Glutamatergic neuron (in vitro differentiated cells): ENCODE measurements around the gene FAAH2. TPM values are rescaled to one million over a fixed set of nuclear protein-coding genes. Genes with fewer than 3 reads are reported as not detected.

Experiments
- DNase-seq: peaks from one replicate; pipeline ENCODE4 v3.0.0; 2022
- H3K27ac Mint-ChIP-seq: one replicate; pipeline ENCODE4 v1.8.0; 2020; ENCODE audit warnings: mild to moderate bottlenecking, mixed read lengths, inconsistent platforms; ENCODE audit not compliant: unreplicated experiment
- H3K27me3 Mint-ChIP-seq: one replicate; pipeline ENCODE4 v1.8.0; 2020; ENCODE audit warnings: mild to moderate bottlenecking, moderate library complexity, mixed read lengths, inconsistent platforms; ENCODE audit not compliant: unreplicated experiment
- H3K36me3 Mint-ChIP-seq: one replicate; pipeline ENCODE4 v1.8.0; 2020; ENCODE audit warnings: mild to moderate bottlenecking, mixed read lengths, inconsistent platforms; ENCODE audit not compliant: unreplicated experiment
- H3K4me1 Mint-ChIP-seq: one replicate; pipeline ENCODE4 v1.8.0; 2020; ENCODE audit warnings: mild to moderate bottlenecking, low read depth, mixed read lengths, inconsistent platforms; ENCODE audit not compliant: unreplicated experiment
- H3K4me3 Mint-ChIP-seq: one replicate; pipeline ENCODE4 v1.8.0; 2020; ENCODE audit warnings: mild to moderate bottlenecking, mixed read lengths, inconsistent platforms; ENCODE audit not compliant: unreplicated experiment
- H3K9me3 Mint-ChIP-seq: one replicate; pipeline ENCODE4 v1.8.0; 2020; ENCODE audit warnings: mild to moderate bottlenecking, moderate library complexity, mixed read lengths, inconsistent platforms; ENCODE audit not compliant: unreplicated experiment
- long read RNA-seq: library from polyadenylated mRNA; unstranded; transcript quantifications from one replicate; pipeline ENCODE4 v2.0.0, GENCODE V29; 2020; ENCODE audit not compliant: unreplicated experiment
- total RNA-seq: library from RNA; stranded (reverse); fragmentation: NEBNext Ultra II Directional; extraction: Animal tissue kit (Norgen Biotek cat#: 25700); gene quantifications from one replicate; pipeline ENCODE4 v1.2.1, GENCODE V29; 2021; ENCODE audit not compliant: unreplicated experiment
- TF ChIP-seq, protein P1 (sequence below): fragments of 200-600 bp; sonication (generic); IDR thresholded peaks from one replicate; pipeline ENCODE4 v1.5.0; 2021; ENCODE audit not compliant: partially characterized antibody, unreplicated experiment

FAAH2 gene, protein sequence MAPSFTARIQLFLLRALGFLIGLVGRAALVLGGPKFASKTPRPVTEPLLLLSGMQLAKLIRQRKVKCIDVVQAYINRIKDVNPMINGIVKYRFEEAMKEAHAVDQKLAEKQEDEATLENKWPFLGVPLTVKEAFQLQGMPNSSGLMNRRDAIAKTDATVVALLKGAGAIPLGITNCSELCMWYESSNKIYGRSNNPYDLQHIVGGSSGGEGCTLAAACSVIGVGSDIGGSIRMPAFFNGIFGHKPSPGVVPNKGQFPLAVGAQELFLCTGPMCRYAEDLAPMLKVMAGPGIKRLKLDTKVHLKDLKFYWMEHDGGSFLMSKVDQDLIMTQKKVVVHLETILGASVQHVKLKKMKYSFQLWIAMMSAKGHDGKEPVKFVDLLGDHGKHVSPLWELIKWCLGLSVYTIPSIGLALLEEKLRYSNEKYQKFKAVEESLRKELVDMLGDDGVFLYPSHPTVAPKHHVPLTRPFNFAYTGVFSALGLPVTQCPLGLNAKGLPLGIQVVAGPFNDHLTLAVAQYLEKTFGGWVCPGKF
- total RNA-seq: 1.8 TPM
- long read RNA-seq: 0 reads

DNA sequence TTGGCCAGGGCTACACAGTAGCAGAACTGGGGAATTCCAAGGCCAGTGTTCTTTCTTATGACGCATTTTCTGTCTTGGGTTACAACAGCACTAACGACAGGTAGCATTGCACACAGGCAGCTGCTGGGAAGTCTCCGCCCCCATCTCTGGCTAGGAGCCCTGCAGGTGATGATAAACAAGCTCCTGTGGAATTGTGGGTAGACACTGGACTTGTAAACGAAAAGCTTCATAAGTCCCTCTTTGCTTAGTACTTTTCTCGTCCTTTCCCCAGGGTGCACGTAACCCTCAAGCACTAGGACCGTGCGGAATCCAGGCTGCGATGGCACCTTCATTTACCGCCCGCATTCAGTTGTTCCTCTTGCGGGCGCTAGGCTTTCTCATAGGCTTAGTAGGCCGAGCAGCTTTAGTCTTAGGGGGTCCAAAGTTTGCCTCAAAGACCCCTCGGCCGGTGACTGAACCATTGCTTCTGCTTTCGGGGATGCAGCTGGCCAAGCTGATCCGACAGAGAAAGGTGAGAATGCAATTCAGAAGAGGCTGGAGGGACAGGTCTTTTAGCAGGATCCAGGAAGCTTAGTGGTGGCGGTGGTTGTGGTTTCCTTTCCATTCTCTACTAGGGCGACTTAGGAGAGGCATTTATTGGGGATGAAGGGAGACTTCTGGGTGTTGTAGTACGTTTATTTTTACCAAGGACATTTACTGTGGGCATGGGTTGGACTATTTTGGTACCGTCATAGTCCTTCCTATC is at the start of gene FAAH2:
TSS of gene FAAH2 (plus strand) at position 200 of the 745 bp plus-strand sequence. CDS start at position 320, 120 bp downstream.
- H3K27me3 Mint-ChIP-seq: no peaks in the 10 kb centered on the region
- no peak within 1 kb of the TSS for H3K27ac Mint-ChIP-seq
- peak within 1 kb of the TSS; percentile 81 for H3K4me3 Mint-ChIP-seq
- no peaks in the 10 kb centered on the region for H3K9me3 Mint-ChIP-seq
- no peaks in the 10 kb centered on the region for H3K4me1 Mint-ChIP-seq
- peak; percentile 16 for DNase-seq
- H3K36me3 Mint-ChIP-seq: no peaks in the 10 kb centered on the region
- TF ChIP-seq, protein P1, sequence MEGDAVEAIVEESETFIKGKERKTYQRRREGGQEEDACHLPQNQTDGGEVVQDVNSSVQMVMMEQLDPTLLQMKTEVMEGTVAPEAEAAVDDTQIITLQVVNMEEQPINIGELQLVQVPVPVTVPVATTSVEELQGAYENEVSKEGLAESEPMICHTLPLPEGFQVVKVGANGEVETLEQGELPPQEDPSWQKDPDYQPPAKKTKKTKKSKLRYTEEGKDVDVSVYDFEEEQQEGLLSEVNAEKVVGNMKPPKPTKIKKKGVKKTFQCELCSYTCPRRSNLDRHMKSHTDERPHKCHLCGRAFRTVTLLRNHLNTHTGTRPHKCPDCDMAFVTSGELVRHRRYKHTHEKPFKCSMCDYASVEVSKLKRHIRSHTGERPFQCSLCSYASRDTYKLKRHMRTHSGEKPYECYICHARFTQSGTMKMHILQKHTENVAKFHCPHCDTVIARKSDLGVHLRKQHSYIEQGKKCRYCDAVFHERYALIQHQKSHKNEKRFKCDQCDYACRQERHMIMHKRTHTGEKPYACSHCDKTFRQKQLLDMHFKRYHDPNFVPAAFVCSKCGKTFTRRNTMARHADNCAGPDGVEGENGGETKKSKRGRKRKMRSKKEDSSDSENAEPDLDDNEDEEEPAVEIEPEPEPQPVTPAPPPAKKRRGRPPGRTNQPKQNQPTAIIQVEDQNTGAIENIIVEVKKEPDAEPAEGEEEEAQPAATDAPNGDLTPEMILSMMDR: no peak

DNA sequence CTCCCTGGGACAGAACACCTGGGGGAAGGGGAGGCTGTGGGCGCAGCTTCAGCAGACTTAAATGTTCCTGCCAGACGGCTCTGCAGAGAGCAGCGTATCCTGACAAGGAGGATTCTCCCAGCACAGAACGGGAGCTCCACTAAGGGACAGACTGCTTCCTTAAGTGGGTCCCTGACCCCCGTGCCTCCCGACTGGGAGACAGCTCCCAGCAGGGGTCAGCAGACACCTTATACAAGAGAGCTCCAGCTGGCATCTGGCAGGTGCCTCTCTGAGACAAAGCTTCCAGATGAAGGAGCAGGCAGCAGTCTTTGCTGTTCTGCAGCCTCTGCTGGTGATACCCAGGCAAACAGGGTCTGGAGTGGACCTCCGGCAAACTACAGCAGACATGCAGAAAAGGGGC is 44.5 kb upstream of the FAAH2 start:
- Mint-ChIP-seq H3K27me3 (peaks cover 2% of the 10 kb centered on the region), H3K4me1 (no peaks in the 10 kb centered on the region), H3K36me3 (peaks cover 5% of the 10 kb centered on the region), H3K27ac (no peak overlapping the region), H3K4me3 (no peak overlapping the region), H3K9me3 (no peaks in the 10 kb centered on the region)
- TF ChIP-seq, protein P1: no peak
- DNase-seq: no peak

DNA sequence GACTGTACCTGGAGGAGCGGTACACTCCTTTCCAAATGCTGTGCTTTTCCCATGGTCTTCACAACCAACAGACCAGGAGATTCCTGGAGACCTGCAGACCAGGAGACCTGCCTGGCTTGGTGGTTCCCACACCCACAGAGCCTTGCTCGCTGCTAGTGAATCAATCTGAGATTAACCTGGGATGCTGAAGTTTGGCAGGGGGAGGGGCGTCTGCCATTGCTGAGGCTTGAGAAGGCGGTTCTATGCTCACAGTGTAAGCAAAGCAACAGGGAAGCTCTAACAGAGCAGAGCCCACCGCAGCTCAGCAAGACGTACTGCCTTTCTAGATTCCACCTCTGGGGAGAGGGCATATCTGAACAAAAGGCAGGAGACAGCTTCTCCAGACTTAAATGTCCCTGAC is 34.5 kb upstream of the FAAH2 start:
- Mint-ChIP-seq H3K4me3 (no peak overlapping the region), H3K4me1 (no peaks in the 10 kb centered on the region), H3K9me3 (peaks cover 8% of the 10 kb centered on the region)

DNA sequence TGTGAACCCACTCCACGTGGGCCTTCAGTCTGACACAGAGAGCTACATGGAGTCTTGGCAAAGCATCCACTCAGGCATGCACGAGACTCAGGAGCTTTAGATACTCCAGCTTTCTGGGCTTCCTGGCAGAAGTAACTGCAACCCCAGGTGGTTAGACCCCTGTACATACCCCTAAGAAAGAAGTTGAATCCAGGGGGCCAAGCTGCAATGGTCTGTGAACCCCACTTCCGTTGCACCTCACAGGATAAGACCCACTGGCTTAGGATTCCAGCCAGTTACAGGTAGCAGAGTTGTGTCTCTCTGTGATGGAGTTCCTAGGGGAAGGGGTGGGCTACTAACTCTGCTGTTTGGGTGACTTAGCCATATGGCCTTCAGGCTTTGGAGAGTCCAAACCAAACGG is 21.4 kb upstream of the FAAH2 start:
- Mint-ChIP-seq H3K27me3 (no peaks in the 10 kb centered on the region), H3K4me1 (no peaks in the 10 kb centered on the region), H3K9me3 (peaks cover 2% of the 10 kb centered on the region), H3K27ac (no peak overlapping the region), H3K36me3 (no peaks in the 10 kb centered on the region), H3K4me3 (no peak overlapping the region)
- DNase-seq: no peak
- TF ChIP-seq, protein P1: no peak

More for the DNA sequence above, 34.5 kb upstream of the FAAH2 start:
- Mint-ChIP-seq H3K27ac (no peak overlapping the region), H3K36me3 (no peaks in the 10 kb centered on the region), H3K27me3 (no peaks in the 10 kb centered on the region)
- TF ChIP-seq, protein P1: no peak
- DNase-seq: no peak
